Naive thymus-derived CD4-positive, alpha-beta T cell (primary cell): ENCODE measurements around the gene USP43. TPM values are rescaled to one million over a fixed set of nuclear protein-coding genes. Genes with fewer than 3 reads are reported as not detected.

Experiments
- ATAC-seq: fragments of 150-1000 bp; cut with Tn5 transposase; 2 replicates; pipeline ENCODE4 v1.10.0; 2021; ENCODE audit warnings: mild to moderate bottlenecking, moderate library complexity
- CTCF ChIA-PET: fragments of 350-600 bp; sonication (Branson Sonifier 250); formaldehyde crosslinking; loops from one replicate; lab custom pipeline; 2021; ENCODE audit warnings: antibody characterized with exemption; lab: Charles Lee
- POLR2A ChIA-PET: fragments of 350-600 bp; sonication (Branson Sonifier 250); formaldehyde crosslinking; loops from one replicate; lab custom pipeline; 2021; ENCODE audit warnings: antibody characterized with exemption, inconsistent platforms; lab: Charles Lee
- DNase-seq, 9 donors: peaks; one replicate each; pipeline versions ENCODE4 v3.0.0 to v3.0.0-alpha.2; 2020 to 2022; ENCODE audit warnings: mixed read lengths in 1 of 9
- H3K27ac ChIP-seq: one replicate; pipeline ENCODE4 v1.7.0; 2013; ENCODE audit warnings: mild to moderate bottlenecking, low read depth, low read length, moderate library complexity
- H3K27me3 ChIP-seq, 2 donors: one replicate each; pipeline ENCODE4 v1.7.0; 2013; ENCODE audit warnings: low read length in 2 of 2, mild to moderate bottlenecking in 2 of 2, moderate library complexity in 2 of 2; ENCODE audit not compliant: control insufficient read depth in 2 of 2, insufficient read depth in 2 of 2
- H3K36me3 ChIP-seq, 3 experiments: 1 replicate in 2 of 3; 2 replicates in 1 of 3; pipeline ENCODE4 v1.7.0; 2013; ENCODE audit warnings: low read length in 3 of 3, mild to moderate bottlenecking in 3 of 3, moderate library complexity in 1 of 3; ENCODE audit not compliant: insufficient read depth in 3 of 3, control insufficient read depth in 2 of 3
- H3K4me1 ChIP-seq, 2 donors: one replicate each; pipeline ENCODE4 v1.7.0; 2013; ENCODE audit warnings: low read length in 2 of 2, mild to moderate bottlenecking in 2 of 2, moderate library complexity in 1 of 2; ENCODE audit not compliant: control insufficient read depth in 2 of 2, insufficient read depth in 2 of 2
- H3K4me3 ChIP-seq: 2 replicates; pipeline ENCODE4 v1.7.0; 2013; ENCODE audit warnings: mild to moderate bottlenecking, low read length
- H3K9me3 ChIP-seq, 3 experiments: 1 replicate in 2 of 3; 2 replicates in 1 of 3; pipeline ENCODE4 v1.7.0; 2013; ENCODE audit warnings: low read length in 3 of 3; ENCODE audit not compliant: control insufficient read depth in 2 of 3
- H3K27ac Mint-ChIP-seq, 9 donors: one replicate each; pipeline ENCODE4 v1.8.0; 2020 to 2022; ENCODE audit warnings: mixed read lengths in 9 of 9, mild to moderate bottlenecking in 8 of 9, moderate library complexity in 5 of 9, inconsistent platforms in 2 of 9
- H3K27me3 Mint-ChIP-seq, 5 donors: one replicate each; pipeline ENCODE4 v1.8.0; 2021 to 2022; ENCODE audit warnings: mixed read lengths in 5 of 5, mild to moderate bottlenecking in 1 of 5
- H3K36me3 Mint-ChIP-seq, 5 donors: one replicate each; pipeline ENCODE4 v1.8.0; 2020 to 2022; ENCODE audit warnings: mixed read lengths in 5 of 5, mild to moderate bottlenecking in 3 of 5, inconsistent platforms in 1 of 5
- H3K4me1 Mint-ChIP-seq, 7 donors: one replicate each; pipeline ENCODE4 v1.8.0; 2020 to 2022; ENCODE audit warnings: mixed read lengths in 7 of 7, mild to moderate bottlenecking in 3 of 7, inconsistent platforms in 1 of 7
- H3K4me3 Mint-ChIP-seq, 10 donors: one replicate each; pipeline ENCODE4 v1.8.0; 2020 to 2022; ENCODE audit warnings: mild to moderate bottlenecking in 10 of 10, mixed read lengths in 10 of 10, moderate library complexity in 6 of 10, inconsistent platforms in 2 of 10
- H3K9me3 Mint-ChIP-seq, 11 donors: one replicate each; pipeline ENCODE4 v1.8.0; 2020 to 2022; ENCODE audit warnings: mixed read lengths in 11 of 11, mild to moderate bottlenecking in 4 of 11, inconsistent platforms in 1 of 11, moderate library complexity in 1 of 11
- intact Hi-C, 2 donors: fragments of 100-400 bp; cut with micrococcal nuclease; formaldehyde crosslinking; loops; one replicate each; pipeline ENCODE4 v1.15.1; 2023
- polyA plus RNA-seq, 2 donors: library from polyadenylated mRNA; unstranded; fragments of 300-500 nt; fragmentation: Illumina TruSeq; gene quantifications; one replicate each; pipeline ENCODE4 v1.2.3, GENCODE V29; 2021
- total RNA-seq, 6 experiments: library from RNA in 5 of 6; stranded (reverse) in 5 of 6; gene quantifications; 1 replicate in 5 of 6; 2 replicates in 1 of 6; pipeline ENCODE4 v1.2.3 and lab custom pipeline; 2021 to 2026

The USP43 gene
- total and polyA plus RNA-seq, 7 experiments from 2014 or later = 0.27 to 1.0 TPM; not detected in 5

DNA sequence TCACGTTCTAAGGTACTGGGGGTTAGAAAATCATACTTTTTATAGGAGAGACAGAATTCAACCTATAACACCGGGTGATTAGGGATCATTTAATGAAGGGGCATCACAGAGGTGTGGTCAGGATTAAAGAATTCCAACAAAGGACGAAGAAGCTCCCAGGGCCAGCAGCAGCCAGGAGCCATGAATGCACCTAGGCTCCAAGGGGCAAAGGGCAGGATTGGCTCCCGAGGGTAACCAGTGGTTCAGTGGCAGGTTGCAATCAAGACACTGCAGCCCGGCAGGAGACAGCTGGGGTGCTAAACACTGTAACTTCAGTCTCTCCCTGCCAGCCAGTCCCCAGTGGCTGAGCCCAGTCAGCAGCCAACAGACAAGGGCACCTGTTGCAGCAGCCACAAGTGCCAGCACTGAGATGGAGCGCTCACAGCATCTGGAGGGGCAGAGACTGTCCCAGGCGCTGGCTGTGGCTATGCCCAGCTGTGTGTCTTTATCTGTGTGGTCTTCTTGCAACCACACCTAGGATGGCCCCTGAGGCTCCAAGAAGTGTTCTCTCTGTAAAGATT is 122.2 kb downstream of the USP43 start:
- intact Hi-C loops = no loop called here
- Histone ChIP-seq H3K27ac (no peak overlapping the region), H3K36me3 (no peaks in the 10 kb centered on the region), H3K9me3 (no peaks in the 10 kb centered on the region), H3K4me1 (no peaks in the 10 kb centered on the region), H3K4me3 (no peak overlapping the region), H3K27me3 (no peaks in the 10 kb centered on the region)
- ATAC-seq = no peak
- Mint-ChIP-seq H3K4me3 (no peak overlapping the region), H3K27me3 (peaks cover 0 to 26% (median 16%) of the 10 kb centered on the region in 5 donors), H3K4me1 (peaks cover 0 to 3% (median 0%) of the 10 kb centered on the region in 7 donors), H3K27ac (no peak overlapping the region), H3K9me3 (no peaks in the 10 kb centered on the region), H3K36me3 (no peaks in the 10 kb centered on the region)
- ChIA-PET CTCF (no interaction called here), POLR2A (no interaction called here)
- no peak for DNase-seq

DNA sequence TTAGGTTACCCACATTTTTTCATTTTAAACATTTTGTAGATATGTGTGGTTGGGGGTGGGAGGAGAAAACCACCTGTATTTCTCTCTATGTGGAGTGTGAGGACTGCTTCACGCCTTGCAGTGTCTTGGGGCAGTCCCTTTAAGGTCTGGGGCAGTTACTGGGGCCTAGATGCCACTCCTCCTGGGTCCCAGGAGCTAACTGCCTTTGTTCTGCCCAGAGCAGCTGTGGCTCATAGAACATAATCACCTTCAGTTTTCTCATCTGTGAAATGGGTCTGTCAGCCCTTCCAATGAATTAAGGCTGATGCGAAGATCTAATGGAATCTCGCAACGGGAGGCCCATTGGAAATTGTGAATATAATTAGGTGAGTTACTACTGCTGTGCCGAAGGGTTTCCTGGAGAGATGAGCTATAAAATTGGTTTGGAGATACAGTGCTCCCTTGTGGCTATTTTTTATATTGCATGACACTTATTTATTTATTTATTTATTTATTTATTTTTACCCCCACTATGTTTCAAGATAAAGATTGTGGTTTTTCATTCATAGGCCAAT is 123.1 kb downstream of the USP43 start:
- Mint-ChIP-seq H3K27me3 (peaks cover 0 to 26% (median 16%) of the 10 kb centered on the region in 5 donors), H3K4me1 (peaks cover 0 to 3% (median 0%) of the 10 kb centered on the region in 7 donors), H3K4me3 (no peak overlapping the region), H3K9me3 (no peaks in the 10 kb centered on the region), H3K36me3 (no peaks in the 10 kb centered on the region), H3K27ac (no peak overlapping the region)
- no peak overlapping the region for H3K27ac ChIP-seq
- H3K27me3 ChIP-seq = no peaks in the 10 kb centered on the region
- no peaks in the 10 kb centered on the region for H3K4me1 ChIP-seq
- ATAC-seq (no peak), DNase-seq (peak in 4 of 9 donors; percentile 4 to 13 (median 8))
- intact Hi-C loops = loop anchor here in 1 of 2 donors (1.0 kb wide), 1 partner anchor 39 kb away; no protein-coding TSS in a partner anchor
- H3K4me3 ChIP-seq = no peak overlapping the region
- no peaks in the 10 kb centered on the region for H3K36me3 ChIP-seq
- CTCF ChIA-PET = no interaction called here
- no peaks in the 10 kb centered on the region for H3K9me3 ChIP-seq
- POLR2A ChIA-PET = no interaction called here

DNA sequence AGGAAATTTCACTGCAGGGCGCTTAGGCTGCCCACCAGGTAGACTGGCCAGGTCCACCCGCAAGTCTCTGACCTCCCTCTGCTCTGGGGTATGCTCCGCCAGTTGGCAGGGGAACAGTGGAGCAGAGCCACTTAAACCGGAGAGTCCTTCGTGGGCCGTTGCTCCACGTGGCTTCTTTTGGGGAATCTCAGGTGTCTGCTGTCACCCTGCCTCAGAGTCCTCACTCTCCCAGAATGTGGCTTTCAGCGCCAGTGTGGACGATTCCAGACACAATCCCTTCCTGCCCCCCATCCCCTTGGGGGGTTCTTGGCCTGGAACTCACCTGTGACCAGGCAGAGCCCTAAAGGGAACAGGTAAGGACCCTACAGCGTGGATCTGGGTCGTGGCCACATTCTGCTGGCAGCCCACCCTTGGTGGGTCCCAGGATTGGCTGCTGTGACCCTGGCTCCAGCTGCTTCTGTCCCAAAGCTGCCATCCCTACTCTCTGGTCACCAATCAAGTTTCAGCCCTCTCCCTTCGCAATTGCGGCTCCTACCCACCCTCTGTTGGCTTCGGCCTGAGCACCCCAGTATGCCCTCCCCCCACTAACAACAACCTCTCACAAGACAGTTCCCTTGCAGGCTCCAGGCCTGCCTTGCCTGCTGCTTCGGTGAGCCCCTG is 123.8 kb downstream of the USP43 start:
- H3K36me3 Mint-ChIP-seq = no peaks in the 10 kb centered on the region
- no peak overlapping the region for H3K27ac ChIP-seq
- no peaks in the 10 kb centered on the region for H3K27me3 ChIP-seq
- H3K27me3 Mint-ChIP-seq = peaks cover 0 to 26% (median 16%) of the 10 kb centered on the region in 5 donors
- H3K4me3 Mint-ChIP-seq = no peak overlapping the region
- no peak overlapping the region for H3K4me3 ChIP-seq
- H3K9me3 ChIP-seq = no peaks in the 10 kb centered on the region
- ChIA-PET CTCF (no interaction called here), POLR2A (no interaction called here)
- no peaks in the 10 kb centered on the region for H3K9me3 Mint-ChIP-seq
- H3K4me1 ChIP-seq = no peaks in the 10 kb centered on the region
- intact Hi-C loops = no loop called here
- peaks cover 0 to 3% (median 0%) of the 10 kb centered on the region in 7 donors for H3K4me1 Mint-ChIP-seq
- DNase-seq (no peak), ATAC-seq (no peak)
- no peaks in the 10 kb centered on the region for H3K36me3 ChIP-seq
- no peak overlapping the region for H3K27ac Mint-ChIP-seq

DNA sequence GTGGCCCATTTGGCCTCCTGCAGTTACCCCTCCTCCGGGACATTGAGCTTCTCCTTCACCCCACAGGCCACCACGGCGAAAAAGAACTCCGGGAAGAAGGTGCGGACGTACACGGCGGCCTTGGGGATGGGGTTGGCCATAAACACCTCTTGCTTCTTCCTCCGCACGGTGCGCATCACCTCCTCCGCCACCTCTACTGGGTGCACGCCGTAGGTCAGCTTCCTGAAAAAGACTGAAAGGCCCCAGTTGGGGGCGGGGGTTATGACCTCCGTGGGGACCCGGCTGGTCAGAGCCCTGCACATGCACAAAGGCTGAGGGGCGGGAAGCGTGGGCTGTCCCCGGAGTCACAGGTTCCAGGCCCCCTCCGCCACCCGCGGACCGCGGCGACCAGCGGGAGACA is 126.1 kb downstream of the USP43 start:
- no peak for DNase-seq
- Histone ChIP-seq H3K9me3 (no peaks in the 10 kb centered on the region), H3K36me3 (no peaks in the 10 kb centered on the region), H3K4me1 (no peaks in the 10 kb centered on the region), H3K4me3 (no peak overlapping the region), H3K27ac (no peak overlapping the region), H3K27me3 (no peaks in the 10 kb centered on the region)
- no peak overlapping the region for H3K4me3 Mint-ChIP-seq
- H3K9me3 Mint-ChIP-seq = no peaks in the 10 kb centered on the region
- peak overlapping the region in 1 of 9 donors; percentile 36 for H3K27ac Mint-ChIP-seq
- POLR2A ChIA-PET = no interaction called here
- H3K36me3 Mint-ChIP-seq = no peaks in the 10 kb centered on the region
- no peak for ATAC-seq
- peaks cover 0 to 21% (median 2%) of the 10 kb centered on the region in 5 donors for H3K27me3 Mint-ChIP-seq
- intact Hi-C loops = no loop called here
- CTCF ChIA-PET = no interaction called here
- no peaks in the 10 kb centered on the region for H3K4me1 Mint-ChIP-seq

DNA sequence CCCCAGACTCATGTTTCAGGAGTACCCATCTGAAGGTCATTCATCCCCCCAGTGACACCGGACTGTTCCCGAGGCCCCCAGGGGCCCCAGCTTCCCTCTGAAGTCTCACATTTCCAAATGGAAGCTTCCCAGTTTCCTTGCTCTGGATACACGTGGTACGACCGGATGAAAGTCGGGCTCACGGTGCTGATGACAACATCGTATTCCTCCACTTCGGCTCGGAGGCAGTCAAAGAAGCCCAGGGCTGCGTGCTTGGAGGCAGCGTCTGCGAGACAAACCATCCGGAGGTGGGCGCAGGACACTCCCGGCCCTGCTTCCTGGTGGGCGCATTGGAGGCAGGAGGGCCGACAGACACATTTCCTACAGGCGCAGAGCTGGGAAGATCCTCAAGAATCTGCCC is 127.3 kb downstream of the USP43 start:
- Mint-ChIP-seq H3K27ac (no peak overlapping the region), H3K4me3 (no peak overlapping the region), H3K36me3 (no peaks in the 10 kb centered on the region), H3K27me3 (peaks cover 0 to 27% (median 7%) of the 10 kb centered on the region in 5 donors), H3K9me3 (peaks cover 0 to 6% (median 0%) of the 10 kb centered on the region in 11 donors), H3K4me1 (no peaks in the 10 kb centered on the region)
- ChIA-PET CTCF (no interaction called here), POLR2A (no interaction called here)
- intact Hi-C loops = no loop called here
- Histone ChIP-seq H3K9me3 (no peaks in the 10 kb centered on the region), H3K4me3 (no peak overlapping the region), H3K27ac (no peak overlapping the region), H3K27me3 (no peaks in the 10 kb centered on the region), H3K36me3 (no peaks in the 10 kb centered on the region), H3K4me1 (no peaks in the 10 kb centered on the region)
- ATAC-seq (no peak), DNase-seq (no peak)

DNA sequence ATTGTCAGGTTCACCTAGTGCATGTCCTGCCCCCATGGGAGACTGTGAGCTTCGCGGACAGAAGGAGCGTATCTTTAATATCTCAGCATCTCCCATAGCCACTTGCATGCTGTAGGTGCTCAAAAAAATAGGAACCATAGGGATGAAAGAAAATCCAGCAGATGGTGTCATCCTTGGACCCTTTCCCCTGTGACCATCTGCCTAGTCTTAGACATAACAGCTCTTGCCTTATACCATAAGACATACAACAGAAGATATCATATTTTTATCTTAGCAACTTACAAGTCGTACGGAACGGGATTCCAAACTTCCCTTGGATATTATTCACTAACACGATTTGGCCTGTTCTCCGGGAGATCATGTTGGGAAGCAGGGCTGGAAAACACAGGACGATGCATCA is 131.6 kb downstream of the USP43 start:
- DNase-seq (no peak), ATAC-seq (no peak)
- no peaks in the 10 kb centered on the region for H3K4me1 Mint-ChIP-seq
- POLR2A ChIA-PET = no interaction called here
- Histone ChIP-seq H3K36me3 (no peaks in the 10 kb centered on the region), H3K27me3 (no peaks in the 10 kb centered on the region), H3K4me1 (no peaks in the 10 kb centered on the region), H3K4me3 (no peak overlapping the region), H3K27ac (no peak overlapping the region), H3K9me3 (no peaks in the 10 kb centered on the region)
- H3K4me3 Mint-ChIP-seq = no peak overlapping the region
- intact Hi-C loops = no loop called here
- H3K9me3 Mint-ChIP-seq = peaks cover 0 to 6% (median 0%) of the 10 kb centered on the region in 11 donors
- CTCF ChIA-PET = no interaction called here
- H3K36me3 Mint-ChIP-seq = no peaks in the 10 kb centered on the region
- no peak overlapping the region for H3K27ac Mint-ChIP-seq
- peaks cover 0 to 34% (median 10%) of the 10 kb centered on the region in 5 donors for H3K27me3 Mint-ChIP-seq
